Measurements from ENCODE around the gene USP2.

USP2 gene

DNA sequence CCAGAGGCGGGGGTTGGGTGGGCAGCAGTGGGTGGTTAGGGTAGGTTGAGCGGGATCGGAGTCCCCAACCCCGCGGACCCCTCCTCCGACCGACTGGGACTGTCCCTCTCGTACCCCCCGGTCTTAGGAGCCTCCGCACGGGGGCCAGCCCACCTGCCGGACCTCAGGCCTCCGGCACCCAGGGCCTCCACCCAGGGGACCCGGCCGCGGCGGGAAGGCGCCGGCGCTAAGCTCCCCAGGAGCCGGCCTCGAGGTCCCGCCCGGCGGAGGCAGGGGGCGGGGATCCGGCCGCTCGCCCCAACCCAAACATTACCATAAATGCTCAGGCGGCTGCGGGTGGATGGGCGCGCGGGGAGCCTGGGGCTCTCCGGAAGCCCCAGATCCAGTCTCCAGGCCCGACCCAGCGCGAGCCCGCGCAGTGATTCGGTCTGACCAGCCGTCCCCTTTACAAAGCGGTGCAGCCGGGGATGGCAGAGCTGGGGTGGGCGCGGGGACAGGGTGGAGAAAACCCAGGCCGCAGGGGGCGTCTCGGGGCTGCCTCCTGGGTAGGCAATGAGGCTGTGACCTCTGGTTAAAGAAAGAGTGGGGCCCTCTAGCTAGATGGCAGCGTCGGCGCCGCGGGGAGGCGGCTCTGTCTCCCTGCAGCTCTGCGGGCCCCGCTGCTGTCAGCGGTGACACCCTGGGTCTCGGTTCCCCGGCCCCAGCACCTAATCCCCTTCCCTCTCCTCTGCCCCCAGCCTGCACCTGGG lies 60.5 kb downstream of the USP2 start:
- no peak for DNase-seq (ENCODE audit: low spot score)

DNA sequence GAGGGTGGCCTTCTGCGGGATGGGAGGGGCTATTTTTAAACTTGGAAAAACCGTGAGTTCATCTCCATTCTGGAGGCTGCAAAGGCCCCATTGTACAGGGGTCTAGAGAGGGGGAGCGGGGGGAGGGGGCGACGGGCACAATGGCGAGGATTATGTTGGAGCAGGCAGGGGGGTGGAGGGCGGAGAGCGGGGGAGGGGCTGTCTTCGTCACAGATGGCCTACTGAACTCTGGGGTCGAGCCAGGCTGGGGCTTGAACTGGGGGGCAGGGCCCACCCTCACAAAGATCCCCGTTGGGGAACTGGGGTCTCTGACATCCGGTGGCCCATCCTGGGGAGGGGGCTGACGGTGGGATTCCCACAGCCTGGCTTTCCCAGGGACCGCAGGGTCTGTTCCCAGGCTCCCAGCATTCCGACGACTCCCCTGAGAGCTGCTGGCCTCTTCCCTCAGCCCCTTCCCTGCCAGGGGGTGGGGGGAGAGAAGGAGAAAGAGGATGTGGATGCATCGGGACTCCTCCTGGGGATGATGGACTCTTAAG lies 61.2 kb downstream of the USP2 start:
- DNase-seq (ENCODE audit: low spot score) = peak; percentile 72

DNA sequence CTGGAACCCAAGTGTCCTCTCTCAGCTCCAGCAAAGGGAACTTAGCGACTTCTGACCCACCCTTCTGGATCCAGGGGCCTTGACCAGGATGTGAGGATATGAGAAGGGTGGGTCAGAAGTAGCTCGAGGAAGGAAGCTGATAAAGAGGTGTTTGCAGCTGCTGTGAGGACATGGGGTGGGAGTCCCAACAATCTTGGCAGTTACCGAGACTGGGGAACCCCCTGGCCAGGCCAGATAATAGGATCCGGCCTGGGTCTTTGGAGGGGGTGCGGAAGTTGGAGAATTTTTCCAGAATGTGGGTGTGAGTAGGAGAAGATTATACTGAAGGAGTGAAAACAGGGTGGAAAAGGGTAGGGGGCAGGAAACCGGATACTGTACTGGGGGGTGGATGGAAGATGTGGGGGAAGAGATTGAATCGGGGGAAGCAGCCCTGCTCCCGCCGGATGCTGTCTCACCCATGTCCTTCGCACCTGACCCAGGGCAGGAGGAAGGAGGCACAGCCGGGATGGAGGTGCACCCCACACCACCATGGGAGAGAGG lies 61.7 kb downstream of the USP2 start:
- DNase-seq (ENCODE audit: low spot score) = no peak

DNA sequence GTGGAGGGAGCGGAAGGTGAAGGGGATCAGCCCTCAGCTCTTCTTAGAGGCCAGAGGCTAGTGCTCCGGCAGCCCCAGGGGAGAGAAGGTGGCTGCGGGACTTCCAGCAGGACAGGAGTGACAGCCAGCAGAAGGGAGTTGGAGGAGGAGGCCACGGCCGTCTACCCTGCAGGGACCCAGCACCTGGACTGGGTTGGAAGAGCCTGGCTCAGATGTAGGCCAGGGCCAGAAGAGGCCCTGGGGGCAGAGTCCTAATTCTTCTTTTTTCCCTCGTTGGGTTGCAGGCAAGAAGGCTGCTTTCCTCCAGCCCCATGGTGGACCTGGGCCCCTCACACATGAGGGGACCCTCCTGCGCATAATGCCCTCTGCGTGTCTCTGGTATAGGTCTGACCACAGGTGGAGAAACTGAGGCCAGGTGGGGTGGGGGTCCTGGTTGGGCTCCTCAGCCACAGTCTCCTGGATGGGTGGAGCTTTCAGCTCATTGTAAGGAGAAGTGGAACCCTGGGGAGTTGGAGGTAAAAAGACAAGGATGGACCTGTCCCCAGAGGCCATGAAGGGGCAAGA lies 62.3 kb downstream of the USP2 start:
- DNase-seq (ENCODE audit: low spot score) = no peak

DNA sequence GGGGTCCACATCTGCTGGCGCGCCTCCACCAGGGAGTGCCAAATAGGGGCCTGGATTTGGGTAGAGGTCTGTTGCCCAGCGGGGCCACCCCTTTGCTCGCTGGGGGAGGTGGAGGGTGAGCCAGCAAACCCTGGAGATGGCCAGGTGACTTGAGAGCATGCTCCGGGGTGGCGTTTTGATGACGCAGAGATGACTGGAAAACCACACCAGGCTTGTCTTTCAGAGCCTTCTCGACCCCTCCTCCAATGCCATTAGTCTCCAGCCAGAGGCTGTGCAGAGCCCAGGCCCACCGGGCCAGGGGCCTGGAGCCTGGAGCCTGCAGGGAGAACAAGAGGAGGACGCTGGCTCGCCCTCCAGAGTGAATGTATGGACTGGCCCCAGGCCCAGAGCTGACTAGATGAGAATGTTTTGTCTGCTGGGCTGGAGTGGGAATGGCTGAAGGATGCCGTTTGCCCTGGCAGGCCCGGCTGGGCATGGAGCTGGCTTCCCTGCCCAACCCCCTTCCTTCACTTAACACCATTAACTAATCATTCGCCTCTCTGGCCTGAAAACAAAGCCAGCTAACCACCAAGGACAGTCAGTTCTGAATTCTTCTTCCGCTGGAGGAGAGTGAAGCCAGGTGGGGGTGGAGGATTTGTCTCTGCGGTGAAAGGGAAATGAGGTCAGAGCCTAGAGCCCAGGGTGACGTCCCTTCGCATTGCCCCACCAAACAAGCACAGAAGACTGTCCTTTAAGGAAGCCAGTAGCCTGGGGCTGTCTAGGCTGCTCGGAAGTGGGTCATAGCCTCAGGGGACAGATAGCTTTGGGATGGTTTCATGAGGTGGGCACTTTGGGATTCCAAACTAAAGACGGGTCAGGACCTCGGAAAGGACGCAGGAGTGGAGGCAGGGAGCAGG lies 63.0 kb downstream of the USP2 start:
- DNase-seq (ENCODE audit: low spot score) = no peak

DNA sequence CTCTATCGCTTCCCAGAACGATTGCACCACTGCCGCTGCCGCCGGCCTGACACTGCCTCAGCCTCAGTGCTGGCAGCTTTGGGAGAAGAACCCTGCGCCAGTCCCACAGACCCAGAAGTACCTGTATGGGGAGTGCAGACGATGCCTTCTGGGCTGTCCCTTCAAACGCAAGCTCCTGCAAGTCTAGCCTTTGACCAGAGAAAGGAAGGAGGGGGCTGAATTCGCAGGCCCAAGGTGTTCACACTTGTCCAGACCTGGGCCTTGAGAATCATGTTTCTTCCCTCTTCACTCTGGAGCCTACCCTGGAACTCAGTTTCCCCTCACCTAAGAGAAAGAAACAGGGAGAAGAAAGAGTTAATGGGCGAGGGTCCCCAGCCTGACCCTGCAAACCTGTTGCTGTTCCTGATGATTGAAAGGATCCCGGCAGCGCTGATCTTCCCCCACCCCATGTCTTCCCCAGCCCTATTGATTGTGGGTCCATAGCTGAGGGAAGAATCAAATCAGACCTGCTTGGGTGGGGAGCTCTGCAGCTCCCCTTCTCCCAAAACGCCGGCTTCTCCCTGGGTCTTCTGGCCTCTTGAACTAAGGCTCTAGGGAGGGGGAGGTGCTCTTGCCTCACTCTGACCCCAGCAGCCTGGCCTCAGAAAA lies 63.8 kb downstream of the USP2 start:
- no peak for DNase-seq (ENCODE audit: low spot score)

DNA sequence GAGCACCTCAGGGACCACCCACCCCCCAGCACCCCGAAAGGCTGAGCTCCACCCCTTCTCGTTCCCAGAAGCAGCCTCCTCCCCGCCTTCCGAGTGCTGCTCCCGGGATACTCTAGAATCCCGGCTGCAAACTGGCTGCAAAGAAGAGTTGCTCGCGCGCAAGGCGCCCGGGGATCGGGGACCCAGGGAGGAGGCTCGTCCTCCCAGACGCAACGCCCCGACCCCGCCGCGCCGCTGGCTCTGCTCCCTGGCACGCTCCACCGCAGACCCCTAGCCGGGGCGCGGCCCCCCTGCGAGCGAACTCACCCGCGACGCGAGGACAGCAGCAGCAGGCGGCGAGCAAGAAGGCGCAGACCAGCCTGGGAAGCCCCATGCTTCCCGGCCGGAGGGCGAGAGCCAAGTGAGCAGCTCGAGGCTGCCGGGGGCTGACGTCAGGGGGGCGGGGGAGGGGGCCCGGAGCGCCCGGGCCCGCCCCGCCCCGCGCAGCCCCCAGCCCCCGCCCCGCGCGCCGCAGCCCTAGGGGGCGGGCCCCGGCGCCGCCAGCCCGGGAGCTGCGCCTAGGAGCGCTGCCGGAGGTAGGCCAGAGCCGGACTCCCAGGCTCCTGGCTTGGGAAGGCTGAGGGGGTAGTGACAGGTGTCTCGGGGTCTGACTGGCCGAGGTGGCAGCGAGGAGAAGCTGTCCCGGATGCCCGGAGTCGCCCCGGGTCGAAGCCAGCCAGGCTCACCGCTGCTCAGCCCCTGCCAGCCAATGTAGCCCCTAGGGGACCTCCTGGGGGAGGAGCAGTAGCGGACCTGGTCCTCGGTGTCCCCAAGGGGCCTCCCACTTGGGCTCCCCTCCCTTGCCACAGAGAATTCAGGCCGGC lies 64.5 kb downstream of the USP2 start, which contains the start of gene MCAM:
TSS of gene MCAM (minus strand) at position 402 of the 863 bp plus-strand sequence. CDS start at position 373, 29 bp downstream.
- no peak for DNase-seq (ENCODE audit: low spot score)

DNA sequence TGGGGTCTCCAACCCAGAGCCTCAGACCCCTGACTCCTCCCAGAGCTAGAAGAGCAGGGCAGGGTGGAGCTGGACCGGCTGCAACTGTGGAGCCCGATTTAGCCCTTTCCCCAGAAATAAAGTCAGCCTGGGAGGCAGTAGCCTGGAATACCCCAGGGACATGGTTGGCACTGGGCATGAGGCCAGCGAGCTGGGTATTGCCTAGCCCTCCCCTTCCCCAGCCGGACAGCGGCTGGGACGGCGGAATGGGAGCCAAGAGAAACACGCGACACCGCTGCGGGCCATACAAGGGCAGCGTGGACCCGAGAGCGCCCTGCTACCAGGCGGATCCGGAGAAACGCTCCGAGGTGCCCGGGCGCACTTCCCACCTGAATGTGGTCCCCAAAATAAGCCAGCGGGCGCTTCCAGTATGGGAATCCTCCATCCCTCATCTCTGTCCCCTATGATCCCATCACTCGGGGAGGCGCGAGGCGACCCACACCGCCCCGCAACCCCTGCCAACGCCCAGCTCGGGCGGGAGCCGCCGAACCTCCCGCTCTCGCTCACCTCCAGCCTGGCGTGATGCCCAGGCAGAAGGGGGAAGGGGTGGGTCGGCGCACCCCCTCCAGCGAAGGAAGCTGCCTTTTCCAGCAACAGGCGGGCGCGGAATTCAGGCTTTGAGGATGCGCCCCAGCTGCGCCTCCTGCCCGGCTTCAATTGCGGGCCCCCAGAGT lies 65.3 kb downstream of the USP2 start:
- DNase-seq (ENCODE audit: low spot score) = peak; percentile 80

DNA sequence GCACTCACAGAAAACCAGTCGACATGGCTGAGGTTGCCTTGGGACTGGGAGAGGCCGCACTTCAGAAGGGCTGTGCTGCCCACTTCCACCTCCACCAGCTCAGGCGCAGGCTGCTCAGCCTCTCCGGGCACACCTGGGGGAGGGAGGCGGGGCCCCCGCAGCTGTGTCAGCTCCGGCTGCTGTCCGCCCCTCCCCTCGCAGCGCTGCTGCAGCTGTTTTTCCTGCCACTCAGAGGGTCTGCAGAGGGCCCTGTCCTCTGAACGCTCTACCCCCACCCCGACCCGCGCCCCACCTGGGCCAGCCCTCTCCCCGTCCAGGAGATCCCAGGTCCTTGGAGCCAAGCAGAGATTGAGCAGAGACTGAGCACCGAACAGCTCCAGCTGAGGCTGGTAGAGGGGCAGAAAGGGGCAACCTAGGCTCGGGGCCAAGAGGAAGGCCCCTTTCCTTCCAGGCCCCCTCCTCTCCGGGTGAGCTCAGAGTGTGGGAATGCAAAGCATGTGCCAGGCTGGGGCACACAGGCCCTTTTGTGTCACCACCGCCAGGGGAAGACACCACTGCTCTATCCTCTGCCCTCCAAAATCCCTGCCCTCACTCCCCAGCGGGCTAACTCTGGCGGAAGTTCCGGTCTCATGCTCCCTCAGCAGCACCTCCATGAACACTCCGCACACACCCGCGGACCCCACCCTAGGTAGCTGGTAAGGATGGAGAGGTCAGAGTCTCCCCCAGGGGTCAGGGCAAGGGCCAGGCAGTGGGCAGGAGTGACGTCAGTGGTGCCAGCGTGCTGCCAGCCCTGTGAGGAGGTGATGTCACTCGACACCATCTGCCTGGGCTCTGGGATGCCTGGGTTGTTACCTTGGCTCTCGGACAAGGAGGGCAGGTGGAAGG lies 66.1 kb downstream of the USP2 start:
- DNase-seq (ENCODE audit: low spot score) = peak; percentile 61

DNA sequence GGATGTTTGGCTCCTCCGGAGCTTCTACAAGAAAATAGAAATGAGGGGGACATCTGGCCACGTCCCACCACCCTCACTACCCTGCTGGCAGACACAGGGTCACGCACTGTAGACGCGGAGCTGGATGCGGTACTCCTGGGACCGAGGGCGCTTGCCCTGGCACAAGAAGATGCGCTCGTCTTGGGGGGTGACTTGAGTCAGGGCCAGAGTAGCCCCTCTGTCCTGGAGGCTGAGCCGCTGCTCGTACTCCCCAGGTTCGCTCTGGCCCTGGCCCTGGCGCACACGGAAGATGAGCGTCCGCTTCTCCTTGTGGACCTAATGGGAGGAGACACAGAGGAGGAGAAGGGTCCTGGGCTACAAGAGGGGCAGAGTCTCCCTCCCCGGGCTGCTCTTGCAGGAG lies 66.8 kb downstream of the USP2 start:
- no peak for DNase-seq (ENCODE audit: low spot score)

DNA sequence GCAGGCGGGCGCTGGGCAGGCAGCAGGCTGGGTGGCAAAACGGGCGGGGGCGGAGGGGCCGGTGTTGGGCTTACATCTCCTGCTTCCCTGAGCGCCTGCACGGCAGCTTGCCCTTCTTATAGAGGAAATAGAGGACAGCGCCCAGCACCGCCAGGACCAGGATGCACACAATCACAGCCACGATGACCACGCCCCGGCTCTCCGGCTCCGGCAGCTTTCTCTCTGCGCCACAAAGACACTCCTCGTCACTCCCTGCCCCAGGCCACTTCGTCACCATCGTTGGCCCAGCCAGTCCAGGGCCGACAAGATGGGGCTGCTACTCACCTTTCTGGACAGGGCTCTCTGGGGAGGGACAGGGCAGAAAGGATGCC lies 70.8 kb downstream of the USP2 start:
- no peak for DNase-seq (ENCODE audit: low spot score)

DNA sequence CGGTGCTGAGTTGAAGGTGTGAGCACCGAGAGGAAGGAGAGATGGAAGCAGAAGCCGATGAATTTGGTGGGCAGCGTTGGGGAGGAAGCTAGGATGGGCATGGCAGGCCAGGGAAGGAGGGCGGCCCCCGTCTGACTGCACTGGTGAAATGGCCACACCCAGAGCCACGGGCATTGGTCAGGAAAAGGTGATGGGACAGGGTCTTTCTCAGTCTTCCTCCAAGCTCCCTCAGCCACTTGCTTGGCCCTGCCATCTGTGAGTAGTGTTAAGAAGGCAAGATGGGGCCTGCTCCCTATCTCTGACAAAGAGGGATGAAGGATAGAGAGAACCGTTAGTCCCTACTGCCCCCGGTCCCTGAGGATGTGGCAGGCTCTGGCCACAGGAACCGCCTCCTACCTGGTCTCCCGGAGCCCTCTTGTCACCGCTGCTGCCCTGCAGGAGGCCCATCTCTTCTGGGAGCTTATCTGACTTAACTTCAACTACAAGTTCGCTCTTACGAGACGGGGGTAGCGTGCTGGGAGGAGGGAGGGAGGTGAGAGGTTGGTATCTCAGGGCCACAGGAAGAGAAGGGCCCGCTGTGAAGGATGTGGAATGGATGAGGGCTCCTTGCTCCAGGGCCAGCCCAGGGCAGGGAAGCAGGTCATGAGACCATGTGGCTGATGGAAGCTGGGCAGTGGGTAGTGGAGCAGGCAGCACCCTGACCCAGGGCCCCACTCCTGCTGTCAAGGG lies 71.4 kb downstream of the USP2 start:
- no peak for DNase-seq (ENCODE audit: low spot score)

DNA sequence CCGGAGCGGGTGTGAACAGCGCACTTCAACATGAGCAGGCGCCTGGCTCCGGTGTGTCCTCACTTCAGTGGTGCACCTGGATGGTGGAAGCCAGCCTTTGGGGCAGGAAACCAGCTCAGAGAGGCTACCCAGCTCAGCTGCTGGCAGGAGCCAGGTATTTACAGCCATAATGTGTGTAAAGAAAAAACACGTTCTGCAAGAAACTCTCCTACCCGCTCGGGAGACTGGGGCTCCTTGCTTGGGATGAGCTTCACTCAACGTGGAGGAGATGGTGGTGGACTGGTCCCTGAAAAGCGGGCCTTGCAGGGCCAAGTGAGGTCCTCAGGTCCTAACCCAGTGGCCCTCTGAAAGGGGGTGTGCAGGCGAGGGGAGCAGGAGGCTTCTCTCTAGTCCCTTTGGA lies 72.1 kb downstream of the USP2 start:
- no peak for DNase-seq (ENCODE audit: low spot score)

DNA sequence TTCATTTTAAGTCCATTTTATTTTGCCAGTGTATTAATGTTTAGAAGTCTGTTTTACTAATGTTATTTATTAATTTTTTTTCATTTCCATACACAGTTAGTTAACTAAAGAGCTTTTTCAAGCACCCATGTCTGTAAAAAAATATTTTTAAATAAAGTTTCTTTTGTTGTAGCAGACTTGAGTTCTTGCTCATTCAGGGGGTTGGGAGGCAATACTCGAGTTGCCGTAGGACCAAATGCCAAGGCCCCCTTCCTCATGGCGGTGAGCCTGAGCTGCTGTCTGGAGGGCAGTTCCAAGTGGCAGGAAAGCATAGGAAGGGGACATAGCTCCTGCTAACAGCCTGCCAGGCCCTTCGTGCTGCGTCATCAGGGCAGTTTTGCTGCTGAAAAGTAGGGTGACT lies 73.5 kb downstream of the USP2 start:
- no peak for DNase-seq (ENCODE audit: low spot score)

DNA sequence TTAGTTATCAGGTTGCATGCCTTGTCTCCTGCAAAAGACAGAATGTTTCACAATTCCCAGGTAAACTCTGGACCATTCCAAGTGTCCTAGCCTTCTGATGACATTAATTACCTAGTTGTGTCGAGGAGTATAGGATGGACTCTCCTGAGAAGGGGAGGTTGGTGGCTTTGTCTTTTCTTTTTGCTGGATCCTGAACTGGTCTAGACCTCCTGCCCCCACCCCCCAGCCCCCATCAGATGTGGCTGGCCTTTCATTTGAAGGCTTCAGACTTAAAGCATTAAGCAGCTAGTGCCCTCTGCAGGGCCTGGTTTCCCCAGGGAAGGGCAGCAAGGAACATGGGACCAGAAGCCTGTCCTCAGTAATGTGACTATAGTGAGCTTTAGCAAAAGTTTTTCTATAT lies 74.3 kb downstream of the USP2 start:
- DNase-seq (ENCODE audit: low spot score) = no peak

DNA sequence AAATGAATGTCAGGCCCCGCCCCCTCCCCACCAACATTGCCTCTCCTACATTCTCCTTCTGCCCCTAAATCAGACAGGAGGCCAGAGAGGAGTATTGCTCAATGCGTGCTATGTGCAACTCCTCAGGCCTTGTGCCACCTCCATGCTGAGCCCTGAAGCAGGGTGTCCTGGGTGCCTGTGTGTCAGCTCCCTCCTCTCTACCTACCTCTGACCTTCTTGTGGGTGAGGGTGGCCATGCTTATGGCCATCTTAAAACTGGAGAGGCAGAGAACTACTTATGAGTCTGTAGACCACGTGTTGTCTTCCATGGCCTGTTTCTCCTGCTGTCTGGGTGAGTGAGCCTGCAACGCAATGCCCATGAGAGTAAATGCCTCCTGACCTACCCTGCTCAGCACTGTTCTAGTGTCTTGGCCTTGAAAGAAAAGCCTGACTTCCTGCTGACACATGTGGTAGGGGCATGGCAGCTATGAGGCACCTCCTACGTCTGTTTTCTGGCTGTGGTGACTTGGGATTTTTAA lies 75.1 kb downstream of the USP2 start:
- no peak for DNase-seq (ENCODE audit: low spot score)

DNA sequence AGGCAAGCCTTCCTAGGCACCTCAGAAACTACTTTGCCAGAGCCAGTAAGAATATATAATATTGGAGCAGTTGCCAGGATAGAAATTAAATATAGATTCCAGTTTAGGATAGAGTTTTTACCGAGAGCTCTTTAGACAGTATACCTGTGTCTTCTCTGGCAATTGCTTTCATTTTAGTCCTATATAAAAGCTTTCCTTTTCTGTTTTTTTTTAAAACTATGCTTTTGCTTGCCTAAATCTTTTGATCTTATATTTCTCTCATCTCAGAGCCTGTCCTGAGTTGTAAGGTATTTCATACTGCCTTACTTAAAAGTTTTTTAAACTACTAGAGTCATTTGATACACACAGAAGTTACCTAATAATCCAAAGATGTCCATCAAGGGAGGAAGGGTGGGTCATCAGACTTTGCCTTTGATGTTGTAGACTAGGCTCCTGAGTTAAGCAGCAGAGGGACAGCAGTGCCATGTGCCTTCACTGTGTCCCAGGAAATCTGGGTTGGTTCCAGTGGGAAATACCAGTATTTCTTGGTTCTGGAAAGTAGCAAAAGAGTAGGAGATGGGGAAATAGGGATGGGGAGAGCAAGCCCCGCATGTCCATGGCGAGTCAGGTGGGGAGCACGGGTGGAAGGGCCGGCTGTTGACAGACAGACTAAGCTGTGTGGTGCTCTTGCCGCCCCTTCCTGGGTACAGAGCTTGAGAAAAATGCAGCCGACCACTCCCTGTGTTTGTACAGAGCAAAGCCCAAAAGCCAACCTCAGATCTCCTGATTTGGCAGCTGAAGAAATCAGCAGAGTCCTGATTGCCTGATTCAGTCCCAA lies 75.7 kb downstream of the USP2 start:
- DNase-seq (ENCODE audit: low spot score) = no peak

Data from pons (tissue), 1 donor.